ENCODE results near the gene PTRH1. TPM values are rescaled to one million over a fixed set of nuclear protein-coding genes. Genes with fewer than 3 reads are reported as not detected.
A peak's percentile ranks its signal among the peaks of the same experiment; 100 is the strongest.

Gene PTRH1
- total and polyA plus RNA-seq, 9 donors = 1.0 to 27.7 (median 11.1) TPM

DNA sequence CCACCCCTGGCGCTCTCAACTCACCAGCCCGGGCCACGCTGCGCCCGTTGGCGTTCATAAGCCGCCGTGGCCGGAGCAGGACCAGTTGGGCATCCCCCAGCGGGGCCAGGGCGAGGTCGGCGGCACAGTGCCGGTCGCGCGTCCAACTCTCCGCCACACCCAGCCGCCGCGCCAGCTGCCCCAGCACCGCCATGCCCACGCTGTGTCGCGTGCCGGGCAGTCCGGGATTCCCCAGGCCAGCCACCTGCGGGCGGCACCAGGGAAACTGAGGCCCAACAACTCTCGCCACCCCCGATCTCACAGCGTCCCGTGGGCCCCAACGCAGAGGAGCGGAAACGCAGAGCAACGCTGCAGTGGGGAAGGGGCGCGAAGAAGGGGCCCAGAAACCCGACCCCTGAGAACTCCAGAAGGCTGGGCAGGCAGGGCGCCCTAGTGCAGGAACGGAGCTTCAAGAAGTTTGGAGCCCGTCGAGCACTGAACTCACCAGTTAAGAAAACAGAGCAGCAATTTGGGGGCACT is 453 bp downstream of the PTRH1 start:
- WGBS, 3 donors = 0% methylated on average over 23 to 44 of the region's 44 CpGs
- peak in 2 of 5 donors; percentile 50 to 57 for DNase-seq
- H3K27ac ChIP-seq = peak overlapping the region in 1 of 2 donors; percentile 71
- H3K4me1 ChIP-seq (ENCODE audit: insufficient read depth) = peaks cover 8% of the 10 kb centered on the region
- H3K36me3 ChIP-seq = no peaks in the 10 kb centered on the region
- TF ChIP-seq POLR2A (IDR thresholded peaks at IDR 0.05) (no peak), EP300 (IDR thresholded peaks at IDR 0.05) (no peak)
- TF ChIP-seq, protein P1, sequence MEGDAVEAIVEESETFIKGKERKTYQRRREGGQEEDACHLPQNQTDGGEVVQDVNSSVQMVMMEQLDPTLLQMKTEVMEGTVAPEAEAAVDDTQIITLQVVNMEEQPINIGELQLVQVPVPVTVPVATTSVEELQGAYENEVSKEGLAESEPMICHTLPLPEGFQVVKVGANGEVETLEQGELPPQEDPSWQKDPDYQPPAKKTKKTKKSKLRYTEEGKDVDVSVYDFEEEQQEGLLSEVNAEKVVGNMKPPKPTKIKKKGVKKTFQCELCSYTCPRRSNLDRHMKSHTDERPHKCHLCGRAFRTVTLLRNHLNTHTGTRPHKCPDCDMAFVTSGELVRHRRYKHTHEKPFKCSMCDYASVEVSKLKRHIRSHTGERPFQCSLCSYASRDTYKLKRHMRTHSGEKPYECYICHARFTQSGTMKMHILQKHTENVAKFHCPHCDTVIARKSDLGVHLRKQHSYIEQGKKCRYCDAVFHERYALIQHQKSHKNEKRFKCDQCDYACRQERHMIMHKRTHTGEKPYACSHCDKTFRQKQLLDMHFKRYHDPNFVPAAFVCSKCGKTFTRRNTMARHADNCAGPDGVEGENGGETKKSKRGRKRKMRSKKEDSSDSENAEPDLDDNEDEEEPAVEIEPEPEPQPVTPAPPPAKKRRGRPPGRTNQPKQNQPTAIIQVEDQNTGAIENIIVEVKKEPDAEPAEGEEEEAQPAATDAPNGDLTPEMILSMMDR (IDR thresholded peaks at IDR 0.05) = no peak
- H3K4me3 ChIP-seq = peak overlapping the region; percentile 77
- intact Hi-C loops (cut with DNase I) = no loop called here
- no peaks in the 10 kb centered on the region for H3K27me3 ChIP-seq
- H3K9me3 ChIP-seq = no peaks in the 10 kb centered on the region

DNA sequence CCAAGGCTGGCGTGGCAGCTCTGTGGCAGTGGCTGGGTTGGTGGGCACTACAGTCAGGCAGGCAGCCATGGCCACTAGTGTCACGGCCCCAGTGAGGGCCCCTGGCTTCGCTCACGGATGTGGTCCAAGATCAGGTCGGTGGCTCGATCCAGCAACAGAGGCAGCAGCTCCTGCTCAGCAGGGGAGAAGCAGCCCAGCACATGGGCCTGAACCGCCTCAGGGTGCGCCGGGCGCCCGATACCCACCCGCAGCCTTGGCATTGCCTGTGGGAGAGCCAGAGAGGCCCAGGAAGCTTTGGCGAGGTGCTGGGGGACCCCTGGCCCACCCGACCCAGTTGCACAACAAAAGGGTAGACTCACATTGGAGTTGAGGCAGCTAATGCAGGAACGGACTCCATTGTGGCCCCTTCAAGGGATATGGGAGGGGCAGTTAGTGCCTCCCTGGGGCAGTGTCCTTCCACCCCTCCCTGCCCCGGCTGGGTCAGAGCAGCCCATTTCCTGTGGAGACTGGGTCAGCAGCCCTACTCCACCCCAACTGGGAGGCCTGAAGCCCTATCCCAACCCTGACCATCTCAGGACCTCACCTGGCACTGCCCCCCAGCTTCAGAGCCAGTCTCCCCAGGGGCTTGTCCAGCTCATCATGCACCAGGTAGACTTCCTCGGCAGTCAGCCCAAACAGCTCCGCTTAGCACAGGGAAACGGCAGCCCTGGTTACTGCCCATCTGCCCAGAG is 1.3 kb downstream of the PTRH1 start:
- H3K4me3 ChIP-seq = peak overlapping the region; percentile 77
- H3K9me3 ChIP-seq = no peaks in the 10 kb centered on the region
- no peaks in the 10 kb centered on the region for H3K27me3 ChIP-seq
- no peaks in the 10 kb centered on the region for H3K36me3 ChIP-seq
- intact Hi-C loops (cut with DNase I) = no loop called here
- H3K4me1 ChIP-seq (ENCODE audit: insufficient read depth) = peaks cover 8% of the 10 kb centered on the region
- TF ChIP-seq, protein P1 (IDR thresholded peaks at IDR 0.05) = no peak
- TF ChIP-seq POLR2A (IDR thresholded peaks at IDR 0.05) = no peak
- TF ChIP-seq EP300 (IDR thresholded peaks at IDR 0.05) = no peak
- WGBS, 3 donors = 72 to 78% (median 74%) methylated on average over 16 to 19 of the region's 19 CpGs
- DNase-seq = no peak
- H3K27ac ChIP-seq = no peak overlapping the region

- Histone ChIP-seq H3K36me3 (no peaks in the 10 kb centered on the region), H3K4me1 (ENCODE audit: insufficient read depth) (peaks cover 8% of the 10 kb centered on the region), H3K9me3 (no peaks in the 10 kb centered on the region), H3K27ac (no peak overlapping the region), H3K4me3 (no peak overlapping the region), H3K27me3 (no peaks in the 10 kb centered on the region)
- 89 to 92% (median 91%) methylated on average over 9 to 10 of the region's 10 CpGs for WGBS, 3 donors
- DNase-seq = no peak
- intact Hi-C loops (cut with DNase I) = no loop called here
- TF ChIP-seq, protein P1 (IDR thresholded peaks at IDR 0.05) = no peak
- TF ChIP-seq POLR2A (IDR thresholded peaks at IDR 0.05) (no peak), EP300 (IDR thresholded peaks at IDR 0.05) (no peak)
Measured at GRCh38 chr9:127712867-127713266, 2.6 kb downstream of the PTRH1 start.

GRCh38 chr9:127712371-127712770 is 3.1 kb downstream of the PTRH1 start:
- Histone ChIP-seq H3K27me3 (no peaks in the 10 kb centered on the region), H3K36me3 (no peaks in the 10 kb centered on the region), H3K9me3 (no peaks in the 10 kb centered on the region), H3K4me1 (ENCODE audit: insufficient read depth) (peaks cover 8% of the 10 kb centered on the region), H3K27ac (no peak overlapping the region), H3K4me3 (no peak overlapping the region)
- no peak for TF ChIP-seq EP300 (IDR thresholded peaks at IDR 0.05)
- no peak for TF ChIP-seq POLR2A (IDR thresholded peaks at IDR 0.05)
- TF ChIP-seq, protein P1 (IDR thresholded peaks at IDR 0.05) = no peak
- 91 to 93% (median 92%) methylated on average over 11 of the region's 11 CpGs for WGBS, 3 donors
- intact Hi-C loops (cut with DNase I) = no loop called here
- no peak for DNase-seq
